SK-N-SH treated with all-trans-retinoic acid at 6 μM for 48 hours (cell line): ENCODE results near the gene USP17L20.
"Not testable (repeated sequence)": the region's sequence is repeated elsewhere in the genome, so short reads cannot be mapped to it uniquely, and the experiment has no call there.

ENCODE experiments used
- ARNTL ChIP-seq: fragments of 450-650 bp; formaldehyde crosslinking; IDR thresholded peaks from 2 replicates; pipeline ENCODE4 v1.5.0; 2020; ENCODE audit warnings: low read depth, mild to moderate bottlenecking, moderate library complexity, borderline replicate concordance
- CSDC2 ChIP-seq: fragments of 250-450 bp; sonication (Bioruptor Pico); IDR thresholded peaks from 2 replicates; pipeline ENCODE4 v1.5.0; 2020; ENCODE audit warnings: mild to moderate bottlenecking, moderate library complexity
- ESRRG ChIP-seq: fragments of 250-450 bp; sonication (Bioruptor Pico); IDR thresholded peaks from 2 replicates; pipeline ENCODE4 v1.6.1; 2021; ENCODE audit warnings: mild to moderate bottlenecking
- GLIS3 ChIP-seq: fragments of 250-450 bp; sonication (Bioruptor Pico); IDR thresholded peaks from 2 replicates; pipeline ENCODE4 v1.5.0; 2020; ENCODE audit warnings: mild to moderate bottlenecking, moderate library complexity
- ISL1 ChIP-seq: fragments of 250-450 bp; sonication (Bioruptor Pico); IDR thresholded peaks from 2 replicates; pipeline ENCODE4 v2.1.2; 2022; ENCODE audit warnings: mild to moderate bottlenecking, moderate library complexity
- OSR1 ChIP-seq: fragments of 250-450 bp; sonication (Bioruptor Pico); IDR thresholded peaks from 2 replicates; pipeline ENCODE4 v1.8.0; 2022; ENCODE audit warnings: moderate library complexity, mild to moderate bottlenecking, inconsistent platforms
- TOX ChIP-seq: fragments of 250-450 bp; sonication (Bioruptor Pico); IDR thresholded peaks from 2 replicates; pipeline ENCODE4 v1.8.0; 2021; ENCODE audit warnings: mild to moderate bottlenecking, moderate library complexity, borderline replicate concordance
- TSHZ2 ChIP-seq: fragments of 250-450 bp; sonication (Bioruptor Pico); IDR thresholded peaks from 2 replicates; pipeline ENCODE4 v1.5.0; 2020; ENCODE audit warnings: mild to moderate bottlenecking, moderate library complexity
- ZFP3 ChIP-seq: fragments of 250-450 bp; sonication (Bioruptor Pico); IDR thresholded peaks from 2 replicates; pipeline ENCODE4 v1.5.0; 2020; ENCODE audit warnings: mild to moderate bottlenecking, moderate library complexity
- ZFP30 ChIP-seq: fragments of 450-650 bp; formaldehyde crosslinking; IDR thresholded peaks from 2 replicates; pipeline ENCODE4 v1.5.0; 2022; ENCODE audit warnings: mild to moderate bottlenecking, moderate library complexity
- ZNF8 ChIP-seq: fragments of 450-650 bp; formaldehyde crosslinking; IDR thresholded peaks from 2 replicates; pipeline ENCODE4 v1.5.0; 2020; ENCODE audit warnings: mild to moderate bottlenecking, moderate library complexity
- TF ChIP-seq, protein P1 (sequence below): fragments of 250-450 bp; sonication (Bioruptor Pico); IDR thresholded peaks from 2 replicates; pipeline ENCODE4 v1.8.0; 2020; ENCODE audit warnings: mild to moderate bottlenecking, moderate library complexity, borderline replicate concordance

GRCh38 chr4:9243579-9243978 is 14.3 kb upstream of the USP17L20 start, which contains the start of gene USP17L17:
- TF ChIP-seq GLIS3; ZNF8 (CRISPR knock-in tag); ZFP30 (CRISPR knock-in tag); OSR1 (CRISPR knock-in tag); ZFP3 (CRISPR knock-in tag); TSHZ2 (CRISPR knock-in tag); ESRRG; CSDC2 (CRISPR knock-in tag); ARNTL (CRISPR knock-in tag); TOX; ISL1: not testable (repeated sequence)
- TF ChIP-seq, protein P1, sequence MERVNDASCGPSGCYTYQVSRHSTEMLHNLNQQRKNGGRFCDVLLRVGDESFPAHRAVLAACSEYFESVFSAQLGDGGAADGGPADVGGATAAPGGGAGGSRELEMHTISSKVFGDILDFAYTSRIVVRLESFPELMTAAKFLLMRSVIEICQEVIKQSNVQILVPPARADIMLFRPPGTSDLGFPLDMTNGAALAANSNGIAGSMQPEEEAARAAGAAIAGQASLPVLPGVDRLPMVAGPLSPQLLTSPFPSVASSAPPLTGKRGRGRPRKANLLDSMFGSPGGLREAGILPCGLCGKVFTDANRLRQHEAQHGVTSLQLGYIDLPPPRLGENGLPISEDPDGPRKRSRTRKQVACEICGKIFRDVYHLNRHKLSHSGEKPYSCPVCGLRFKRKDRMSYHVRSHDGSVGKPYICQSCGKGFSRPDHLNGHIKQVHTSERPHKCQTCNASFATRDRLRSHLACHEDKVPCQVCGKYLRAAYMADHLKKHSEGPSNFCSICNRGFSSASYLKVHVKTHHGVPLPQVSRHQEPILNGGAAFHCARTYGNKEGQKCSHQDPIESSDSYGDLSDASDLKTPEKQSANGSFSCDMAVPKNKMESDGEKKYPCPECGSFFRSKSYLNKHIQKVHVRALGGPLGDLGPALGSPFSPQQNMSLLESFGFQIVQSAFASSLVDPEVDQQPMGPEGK (CRISPR knock-in tag), result not testable (repeated sequence)
